Measurements from ENCODE around the gene TLE3. TPM values are rescaled to one million over a fixed set of nuclear protein-coding genes. Genes with fewer than 3 reads are reported as not detected.

TLE3 gene
- total and polyA plus RNA-seq, 2 of the 4 experiments (the other 2 are of a cell fraction) = 6.5 to 16.3 TPM

GRCh38 chr15:70083946-70084345 lies 13.8 kb downstream of the TLE3 start:
- no peak for DNase-seq

More at GRCh38 chr15:70083946-70084345, 13.8 kb downstream of the TLE3 start:
- intact Hi-C loops (cut with micrococcal nuclease) = no loop called here
- no TSS peak for BruUV-seq (replicated peaks)
- H3K23ac ChIP-seq (ENCODE audit: low read depth, low read length) = no peak overlapping the region
- ATAC-seq (ENCODE audit: low read depth) = no peak
- no peak overlapping the region for H2BK20ac ChIP-seq (ENCODE audit: low read depth, low read length)
- H3K56ac ChIP-seq (ENCODE audit: extremely low read depth, insufficient read depth, low read length) = no peak overlapping the region
- no peak for TF ChIP-seq CHD1 (IDR thresholded peaks at IDR 0.05; ENCODE audit: low read depth, low read length)
- TF ChIP-seq USF2 (IDR thresholded peaks at IDR 0.05; ENCODE audit: low read depth, low read length) = no peak
- no peak for TF ChIP-seq MAFK (IDR thresholded peaks at IDR 0.05; ENCODE audit: low read depth, low read length)
- TF ChIP-seq NFE2L2 (IDR thresholded peaks at IDR 0.05; ENCODE audit: low read depth, low read length) = no peak
- TF ChIP-seq RFX5 (IDR thresholded peaks at IDR 0.05; ENCODE audit: low read depth, low read length) = no peak
- TF ChIP-seq FOS (IDR thresholded peaks at IDR 0.05; ENCODE audit: low read depth, low read length) = no peak
- no peak for TF ChIP-seq RAD21 (IDR thresholded peaks at IDR 0.05; ENCODE audit: low read length)
- TF ChIP-seq MXI1 (IDR thresholded peaks at IDR 0.05; ENCODE audit: borderline replicate concordance, low read depth, low read length) = no peak
- no peak for TF ChIP-seq CTCF (conservative IDR thresholded peaks at IDR 0.05; ENCODE audit: low read depth, low read length)
- no peak for TF ChIP-seq ELK1 (IDR thresholded peaks at IDR 0.05; ENCODE audit: borderline replicate concordance, low read depth, low read length)
- H2AK5ac ChIP-seq (ENCODE audit: low read depth, low read length) = no peak overlapping the region
- H3K4me1 ChIP-seq (ENCODE audit: control insufficient read depth, insufficient read depth, low read length) = peaks cover 6% of the 10 kb centered on the region
- H3K4ac ChIP-seq (ENCODE audit: low read depth, low read length) = no peak overlapping the region
- H4K5ac ChIP-seq (ENCODE audit: low read depth, low read length) = no peak overlapping the region
- no peak overlapping the region for H3K14ac ChIP-seq (replicated peaks; ENCODE audit: low read depth, low read length)
- H2BK15ac ChIP-seq (ENCODE audit: low read depth, low read length) = no peak overlapping the region
- ChIA-PET CTCF (no interaction called here), POLR2A (ENCODE audit: unreplicated experiment) (no interaction called here)
- H2BK5ac ChIP-seq (ENCODE audit: low read depth, low read length, poor library complexity, severe bottlenecking) = no peak overlapping the region
- H4K91ac ChIP-seq (ENCODE audit: insufficient read depth, low read depth, low read length) = no peak overlapping the region
- no peak overlapping the region for H3K9ac ChIP-seq (ENCODE audit: low read depth, low read length)
- no peaks in the 10 kb centered on the region for H3K9me3 ChIP-seq (ENCODE audit: control insufficient read depth, insufficient read depth, low read length)
- H2AK9ac ChIP-seq (replicated peaks; ENCODE audit: low read depth, low read length, poor library complexity) = no peak overlapping the region
- H3K79me1 ChIP-seq (ENCODE audit: low read depth in 1 of 2, low read length in 2 of 2) = peaks cover 41 to 84% of the 10 kb centered on the region in 2 experiments
- no peak overlapping the region for H3K27ac ChIP-seq (ENCODE audit: insufficient read depth, low read length)
- H3K4me2 ChIP-seq (ENCODE audit: low read depth, low read length) = no peak overlapping the region
- H3K18ac ChIP-seq (ENCODE audit: low read depth, low read length) = no peak overlapping the region
- H2AFZ ChIP-seq (replicated peaks; ENCODE audit: low read length, poor library complexity) = no peak overlapping the region
- H3K4me3 ChIP-seq (ENCODE audit: insufficient read depth, low read depth, low read length) = no peak overlapping the region
- dilution Hi-C loops (cut with HindIII; ENCODE audit: low sequenced_read_pairs, unreplicated experiment) = no loop called here
- H3K36me3 ChIP-seq (ENCODE audit: control insufficient read depth, insufficient read depth, low read length) = peaks cover 63% of the 10 kb centered on the region
- WGBS, 2 experiments (ENCODE audit: extremely low coverage in 2 of 2, insufficient read length in 1 of 2) = no CpG with 5 or more reads among the region's 1 CpG
- H2BK120ac ChIP-seq (ENCODE audit: low read depth, low read length) = no peak overlapping the region
- peaks cover 79% of the 10 kb centered on the region for H4K20me1 ChIP-seq (ENCODE audit: insufficient read depth, low read length)
- no peak overlapping the region for H4K8ac ChIP-seq (ENCODE audit: low read depth in 2 of 2, low read length in 2 of 2)
- H3K27me3 ChIP-seq (ENCODE audit: control insufficient read depth, insufficient read depth, low read length) = no peaks in the 10 kb centered on the region
- in situ Hi-C loops (cut with MboI; ENCODE audit: low sequenced_read_pairs) = loop anchor here (25.0 kb wide), 1 partner anchor 403 kb away; no protein-coding TSS in a partner anchor
- H3K9me1 ChIP-seq (ENCODE audit: insufficient read depth, low read length) = peaks cover 13% of the 10 kb centered on the region
